K562 (cell line): ENCODE results near the gene ABCC9. TPM values are rescaled to one million over a fixed set of nuclear protein-coding genes. Genes with fewer than 3 reads are reported as not detected.

Experiments
- ARHGAP35 ChIP-seq: fragments of 450-650 bp; IDR thresholded peaks from 2 replicates; pipeline ENCODE4 v1.6.1; 2018; ENCODE audit not compliant: partially characterized antibody
- CBFA2T3 ChIP-seq: fragments of 450-650 bp; IDR thresholded peaks from 2 replicates; pipeline ENCODE4 v1.6.1; 2017
- CC2D1A ChIP-seq: fragments of 450-650 bp; IDR thresholded peaks from 2 replicates; pipeline ENCODE4 v1.6.1; 2017; ENCODE audit warnings: mild to moderate bottlenecking
- CHAMP1 ChIP-seq: fragments of 450-650 bp; IDR thresholded peaks from 2 replicates; pipeline ENCODE4 v1.6.1; 2016; ENCODE audit warnings: mild to moderate bottlenecking
- DPF2 ChIP-seq: fragments of 450-650 bp; IDR thresholded peaks from 2 replicates; pipeline ENCODE4 v1.6.1; 2016
- EP300 ChIP-seq: IDR thresholded peaks from 2 replicates; pipeline ENCODE4 v1.6.1; 2012; ENCODE audit warnings: low read length, improper control_type of control experiment
- FOXM1 ChIP-seq, 2 experiments: fragments of 450-650 bp in 1 of 2; sonication (generic) in 1 of 2; formaldehyde crosslinking in 1 of 2; IDR thresholded peaks; 2 replicates each; pipeline versions ENCODE4 v1.6.1 to v1.9.0; 2017 to 2022; ENCODE audit warnings: low read depth in 2 of 2, mild to moderate bottlenecking in 2 of 2, missing genetic modification reagents in 1 of 2, moderate library complexity in 1 of 2
- HDAC2 ChIP-seq: fragments of 450-650 bp; IDR thresholded peaks from 2 replicates; pipeline ENCODE4 v1.6.1; 2016; ENCODE audit warnings: mild to moderate bottlenecking
- KAT8 ChIP-seq: fragments of 450-650 bp; IDR thresholded peaks from 2 replicates; pipeline ENCODE4 v1.6.1; 2016; ENCODE audit warnings: low read depth, mild to moderate bottlenecking
- KLF16 ChIP-seq: IDR thresholded peaks from 2 replicates; pipeline ENCODE4 v1.6.1; 2016; ENCODE audit warnings: antibody characterized with exemption
- MAFK ChIP-seq: IDR thresholded peaks from 2 replicates; pipeline ENCODE4 v1.6.1; 2011; ENCODE audit warnings: low read length, improper control_type of control experiment
- MTA2 ChIP-seq: fragments of 450-650 bp; IDR thresholded peaks from 2 replicates; pipeline ENCODE4 v1.6.1; 2016; ENCODE audit warnings: low read depth
- NCOR1 ChIP-seq: fragments of 450-650 bp; IDR thresholded peaks from 2 replicates; pipeline ENCODE4 v1.6.1; 2016; ENCODE audit warnings: mild to moderate bottlenecking, moderate library complexity
- NFE2L1 ChIP-seq: fragments of 450-650 bp; IDR thresholded peaks from 2 replicates; pipeline ENCODE4 v1.6.1; 2016; ENCODE audit warnings: missing genetic modification characterization, low read depth, mild to moderate bottlenecking, missing compliant biosample characterization, moderate library complexity, borderline replicate concordance
- NFIC ChIP-seq: fragments of 450-650 bp; IDR thresholded peaks from 2 replicates; pipeline ENCODE4 v1.6.1; 2017; ENCODE audit warnings: mild to moderate bottlenecking, inconsistent platforms
- SMARCC2 ChIP-seq: fragments of 450-650 bp; IDR thresholded peaks from 2 replicates; pipeline ENCODE4 v1.6.1; 2017; ENCODE audit warnings: antibody characterized with exemption, moderate library complexity, mild to moderate bottlenecking, low read depth
- SOX6 ChIP-seq: fragments of 450-650 bp; IDR thresholded peaks from 2 replicates; pipeline ENCODE4 v1.6.1; 2014; ENCODE audit warnings: mild to moderate bottlenecking
- STAT5A ChIP-seq: IDR thresholded peaks from 2 replicates; pipeline ENCODE4 v1.6.1; 2012; ENCODE audit warnings: low read length, inconsistent platforms, borderline replicate concordance
- STAT5B ChIP-seq: fragments of 250-450 bp; sonication (Bioruptor Pico); IDR thresholded peaks from 2 replicates; pipeline ENCODE4 v1.8.0; 2021; ENCODE audit warnings: mild to moderate bottlenecking, inconsistent platforms
- TARDBP ChIP-seq: fragments of 450-650 bp; IDR thresholded peaks from 2 replicates; pipeline ENCODE4 v1.6.1; 2016
- TCF3 ChIP-seq: sonication (generic); formaldehyde crosslinking; IDR thresholded peaks from 2 replicates; pipeline ENCODE4 v1.4.0; 2020; ENCODE audit warnings: mild to moderate bottlenecking, missing genetic modification reagents
- TEAD4 ChIP-seq, 2 experiments: sonication (generic) in 1 of 2; formaldehyde crosslinking in 1 of 2; IDR thresholded peaks; 2 replicates each; pipeline versions ENCODE4 v1.6.1 to v1.8.0; 2012 to 2022; ENCODE audit warnings: borderline replicate concordance in 1 of 2, inconsistent platforms in 1 of 2, low read length in 1 of 2, mild to moderate bottlenecking in 1 of 2, missing genetic modification reagents in 1 of 2
- ZBTB43 ChIP-seq: sonication (generic); formaldehyde crosslinking; IDR thresholded peaks from 2 replicates; pipeline ENCODE4 v1.8.0; 2023; ENCODE audit warnings: mild to moderate bottlenecking, missing genetic modification reagents
- ZBTB49 ChIP-seq: sonication (generic); formaldehyde crosslinking; IDR thresholded peaks from 2 replicates; pipeline ENCODE4 v1.8.0; 2022; ENCODE audit warnings: missing genetic modification reagents, mild to moderate bottlenecking, borderline replicate concordance
- ZNF134 ChIP-seq: fragments of 250-450 bp; sonication (Bioruptor Pico); conservative IDR thresholded peaks from 2 replicates; pipeline ENCODE4 v1.4.0; 2020
- ZNF644 ChIP-seq: fragments of 200-800 bp; sonication (Bioruptor generic); IDR thresholded peaks from 2 replicates; pipeline ENCODE4 v1.6.1; 2016; ENCODE audit warnings: low read depth, missing genetic modification characterization, missing compliant biosample characterization
- ZNF766 ChIP-seq: fragments of 200-800 bp; sonication (Bioruptor generic); conservative IDR thresholded peaks from 2 replicates; pipeline ENCODE4 v1.6.1; 2016; ENCODE audit warnings: missing genetic modification characterization, missing compliant biosample characterization
- polyA plus RNA-seq, 8 experiments: library from polyadenylated mRNA; depleted of rRNA in 4 of 8; stranded (reverse) in 5 of 8; unstranded in 3 of 8; fragments of >200 nt; fragmentation: Nextera tagmentation in 2 of 8; fragmentation: Illumina TruSeq in 1 of 8; extraction: Ambion mirVana in 2 of 8; extraction: Trizol in 1 of 8; gene quantifications; 2 replicates each; pipeline versions ENCODE4 v1.2.1 to v1.2.3, GENCODE V29; 2011 to 2014; ENCODE audit warnings: inconsistent platforms in 1 of 8, missing spikeins in 1 of 8
- total RNA-seq, 7 experiments: library from RNA; depleted of rRNA in 6 of 7; stranded (reverse); fragments of >200 nt in 6 of 7; fragmentation: Illumina TruSeq in 2 of 7; extraction: Trizol in 2 of 7; gene quantifications; 2 replicates each; pipeline versions ENCODE4 v1.2.1 to v1.2.3, GENCODE V29; 2011 to 2021; ENCODE audit warnings: low replicate concordance in 1 of 7

ABCC9 gene
- total and polyA plus RNA-seq, 9 of the 15 experiments (the other 6 are each of a cell fraction or from before 2014, with no cell fraction given) = 0.05 to 0.40 (median 0.18) TPM

- TF ChIP-seq NFE2L1 (tag) = no peak
- peak; percentile 70 for TF ChIP-seq ZNF766 (CRISPR knock-in tag)
- peak; percentile 69 for TF ChIP-seq NFIC
- TF ChIP-seq CBFA2T3 = peak; percentile 93
- peak; percentile 73 for TF ChIP-seq SOX6
- TF ChIP-seq ZBTB43 (CRISPR knock-in tag) = no peak
- peak; percentile 46; the same call in 1 of the 2 replicates for TF ChIP-seq CC2D1A
- TF ChIP-seq NCOR1 = peak; percentile 85
- no peak for TF ChIP-seq ZNF134 (CRISPR knock-in tag)
- TF ChIP-seq FOXM1 (IDR thresholded peaks at IDR 0.05; ENCODE audit: low read depth) = peak; percentile 81
- TF ChIP-seq FOXM1 (CRISPR knock-in tag; IDR thresholded peaks at IDR 0.05; ENCODE audit: low read depth) = no peak
- TF ChIP-seq CHAMP1 = 0 out of 2 replicates have a peak, but pooled peaks have one; percentile 51
- TF ChIP-seq SMARCC2 = peak; percentile 56; the same call in 1 of the 2 replicates
- 0 out of 2 replicates have a peak, but pooled peaks have one; percentile 28 for TF ChIP-seq ZNF644 (tag)
- peak; percentile 81 for TF ChIP-seq MTA2
- no peak for TF ChIP-seq MAFK
- TF ChIP-seq TEAD4 (IDR thresholded peaks at IDR 0.05; ENCODE audit: low read length) = peak; percentile 97
- no peak for TF ChIP-seq TEAD4 (CRISPR knock-in tag; IDR thresholded peaks at IDR 0.05; ENCODE audit: borderline replicate concordance)
- peak; percentile 77 for TF ChIP-seq STAT5A
- TF ChIP-seq HDAC2 = no peak
- no peak for TF ChIP-seq TARDBP
- TF ChIP-seq ZBTB49 (CRISPR knock-in tag) = no peak
- TF ChIP-seq TCF3 = peak; percentile 55
- peak; percentile 78 for TF ChIP-seq KLF16
- no peak for TF ChIP-seq KAT8
- TF ChIP-seq EP300 = peak; percentile 78
- TF ChIP-seq DPF2 = peak; percentile 81
- TF ChIP-seq ARHGAP35 = no peak
- no peak for TF ChIP-seq STAT5B (CRISPR knock-in tag)
These were observed 128.1 kb downstream of the ABCC9 start (continued) for GRCh38 chr12:21813125-21813524.
